Panc1 (cell line): Measurements from ENCODE around the gene MRPS5. TPM values are rescaled to one million over a fixed set of nuclear protein-coding genes. Genes with fewer than 3 reads are reported as not detected.

Experiments used
- ATAC-seq: fragments of 200-7000 bp; cut with Tn5 transposase; 2 replicates; pipeline ENCODE4 v1.9.1; 2020; ENCODE audit warnings: mild to moderate bottlenecking, moderate library complexity
- BruUV-seq: library from RNA; stranded (reverse); fragments of 400-500 nt; replicated peaks from 2 replicates; lab custom pipeline; 2021; lab: Mats Ljungman, UMichigan
- CTCF ChIA-PET: fragments of 300-600 bp; sonication (Branson Sonifier 250); formaldehyde crosslinking; loops from one replicate; lab custom pipeline; 2022; ENCODE audit warnings: antibody characterized with exemption; lab: Charles Lee
- POLR2A ChIA-PET: fragments of 300-600 bp; sonication (Branson Sonifier 250); formaldehyde crosslinking; loops from one replicate; lab custom pipeline; 2022; ENCODE audit warnings: antibody characterized with exemption; lab: Charles Lee
- DNase-seq: peaks from one replicate; pipeline ENCODE4 v3.0.0-alpha.2; 2010; ENCODE audit warnings: low read depth, low spot score
- H3K27ac ChIP-seq: 2 replicates; pipeline ENCODE4 v1.5.1; 2011; ENCODE audit warnings: mild to moderate bottlenecking, low read length, inconsistent platforms
- H3K27me3 ChIP-seq: fragments of 200-500 bp; sonication (Bioruptor generic); 2 replicates; pipeline ENCODE4 v1.6.0; 2014; ENCODE audit warnings: low read length, inconsistent platforms; ENCODE audit not compliant: control insufficient read depth, insufficient read depth
- H3K36me3 ChIP-seq: fragments of 200-500 bp; sonication (Bioruptor generic); 2 replicates; pipeline ENCODE4 v1.5.1; 2014; ENCODE audit warnings: inconsistent platforms, mild to moderate bottlenecking, low read length, moderate library complexity; ENCODE audit not compliant: control insufficient read depth, insufficient read depth
- H3K4me1 ChIP-seq: 2 replicates; pipeline ENCODE4 v1.5.1; 2011; ENCODE audit warnings: inconsistent platforms, mild to moderate bottlenecking, low read length, moderate library complexity; ENCODE audit not compliant: control insufficient read depth, insufficient read depth
- H3K4me3 ChIP-seq, 2 experiments: 2 replicates each; pipeline ENCODE4 v1.5.1; 2011 to 2012; ENCODE audit warnings: low read depth in 2 of 2, low read length in 2 of 2, mild to moderate bottlenecking in 2 of 2, inconsistent platforms in 1 of 2, moderate library complexity in 1 of 2
- H3K9me3 ChIP-seq: fragments of 200-500 bp; sonication (Bioruptor generic); 2 replicates; pipeline ENCODE4 v1.5.1; 2014; ENCODE audit warnings: low read depth, mild to moderate bottlenecking, inconsistent platforms, low read length, moderate library complexity; ENCODE audit not compliant: control insufficient read depth, insufficient read depth
- CTCF ChIP-seq: fragments of 450-650 bp; IDR thresholded peaks from 2 replicates; pipeline ENCODE4 v1.5.1; 2017; ENCODE audit warnings: mild to moderate bottlenecking
- POLR2AphosphoS5 ChIP-seq: IDR thresholded peaks from 2 replicates; pipeline ENCODE4 v1.6.1; 2012; ENCODE audit warnings: mild to moderate bottlenecking, low read depth, low read length, moderate library complexity
- REST ChIP-seq, 2 experiments: IDR thresholded peaks; 2 replicates each; pipeline ENCODE4 v1.6.1; 2011 to 2012; ENCODE audit warnings: low read depth in 2 of 2, control low read depth in 1 of 2, low read length in 1 of 2, mild to moderate bottlenecking in 1 of 2, moderate library complexity in 1 of 2; ENCODE audit not compliant: insufficient read depth in 1 of 2
- SIN3A ChIP-seq: IDR thresholded peaks from 2 replicates; pipeline ENCODE4 v1.6.1; 2012; ENCODE audit warnings: low read depth, mild to moderate bottlenecking, low read length, moderate library complexity, borderline replicate concordance; ENCODE audit not compliant: insufficient read depth
- TCF7L2 ChIP-seq: IDR thresholded peaks from 2 replicates; pipeline ENCODE4 v1.6.1; 2011; ENCODE audit warnings: mild to moderate bottlenecking, low read depth, low read length, inconsistent platforms
- in situ Hi-C: cut with HindIII; loops from 2 replicates; pipeline ENCODE4 v1.10.0; 2016; ENCODE audit warnings: low sequenced_read_pairs, low pct_unique_long_range_greater_than_20kb
- intact Hi-C: fragments of 100-400 bp; cut with micrococcal nuclease; formaldehyde crosslinking; loops from one replicate; pipeline ENCODE4 v1.10.0; 2022; ENCODE audit not compliant: unreplicated experiment
- total RNA-seq: library from RNA; stranded (reverse); gene quantifications from one replicate; pipeline ENCODE4 v1.2.1, GENCODE V29; 2021; ENCODE audit not compliant: unreplicated experiment

MRPS5 gene
- total RNA-seq, 1 experiment from 2014 or later: 95.8 TPM

- ATAC-seq: 0 out of 2 replicates have a peak, but pooled peaks have one; percentile 27
- CTCF ChIA-PET: no interaction called here
- POLR2A ChIA-PET: no interaction called here
- in situ Hi-C loops: no loop called here
- intact Hi-C loops: no loop called here
- TF ChIP-seq TCF7L2 (no peak), REST (IDR thresholded peaks at IDR 0.05; ENCODE audit: insufficient read depth in 1 of 2, low read depth in 2 of 2, low read length in 1 of 2) (no peak), SIN3A (no peak), CTCF (no peak), POLR2AphosphoS5 (no peak)
- H3K27me3 ChIP-seq: no peaks in the 10 kb centered on the region
- H3K9me3 ChIP-seq: no peaks in the 10 kb centered on the region
- DNase-seq: no peak
- no TSS peak for BruUV-seq
- H3K4me1 ChIP-seq: no peaks in the 10 kb centered on the region
- no peak overlapping the region for H3K27ac ChIP-seq
- no peak overlapping the region for H3K4me3 ChIP-seq
- H3K36me3 ChIP-seq: no peaks in the 10 kb centered on the region
These were observed 61.0 kb downstream of the MRPS5 start for GRCh38 chr2:95060446-95061118.

DNA sequence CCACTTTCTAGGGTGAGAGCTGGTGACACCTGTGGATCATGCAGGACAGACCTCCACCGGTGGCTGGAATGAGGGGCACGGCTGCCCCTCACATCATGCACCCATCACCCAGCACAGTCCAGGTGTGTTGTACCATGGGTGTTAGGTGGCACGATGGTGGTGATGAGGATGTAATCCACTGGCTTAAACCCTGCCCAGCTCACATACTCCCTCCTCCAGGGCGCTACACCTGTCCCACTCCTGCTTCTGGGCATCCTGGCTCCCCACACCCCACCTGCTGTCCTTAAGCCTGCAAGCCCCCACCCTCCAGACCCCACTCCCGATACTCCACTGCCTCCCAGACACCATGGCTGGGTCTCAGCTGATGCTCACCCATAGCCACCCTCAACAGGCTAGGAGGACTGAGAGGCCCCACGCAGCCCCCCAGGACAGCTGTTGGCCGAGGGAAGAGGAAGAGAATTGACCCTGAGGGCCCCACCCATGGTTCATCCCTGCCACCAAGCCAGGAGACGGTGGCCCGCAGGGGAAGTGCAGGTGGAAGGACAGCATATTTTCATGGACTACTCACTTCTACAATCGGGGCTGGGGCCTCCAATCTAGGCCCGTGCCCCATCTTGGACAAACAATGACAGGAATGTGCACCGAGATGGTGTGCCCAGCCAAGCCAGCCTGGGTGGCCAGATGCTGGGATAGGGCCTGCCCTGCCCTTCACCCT, 61.8 kb downstream of the MRPS5 start:
- intact Hi-C loops: no loop called here
- H3K27ac ChIP-seq: no peak overlapping the region
- TF ChIP-seq REST (IDR thresholded peaks at IDR 0.05; ENCODE audit: insufficient read depth in 1 of 2, low read depth in 2 of 2, low read length in 1 of 2) (no peak), CTCF (no peak), TCF7L2 (no peak), SIN3A (no peak), POLR2AphosphoS5 (no peak)
- no peaks in the 10 kb centered on the region for H3K4me1 ChIP-seq
- CTCF ChIA-PET: no interaction called here
- POLR2A ChIA-PET: no interaction called here
- DNase-seq (no peak), ATAC-seq (no peak)
- BruUV-seq: no TSS peak
- H3K27me3 ChIP-seq: peaks cover 3% of the 10 kb centered on the region; the same call in 1 of the 2 replicates
- H3K9me3 ChIP-seq: no peaks in the 10 kb centered on the region
- no peak overlapping the region for H3K4me3 ChIP-seq
- H3K36me3 ChIP-seq: no peaks in the 10 kb centered on the region
- in situ Hi-C loops: no loop called here
